Neural cell (in vitro differentiated cells): Measurements from ENCODE around the gene MRE11.

Source experiments
- TAF1 ChIP-seq: IDR thresholded peaks from 2 replicates; pipeline ENCODE4 v1.6.1; 2012; ENCODE audit warnings: low read depth
- TF ChIP-seq, protein P1 (sequence below): fragments of 450-650 bp; IDR thresholded peaks from 2 replicates; pipeline ENCODE4 v1.5.1; 2014; ENCODE audit warnings: antibody characterized with exemption, mild to moderate bottlenecking, moderate library complexity; ENCODE audit not compliant: poor library complexity, severe bottlenecking

DNA sequence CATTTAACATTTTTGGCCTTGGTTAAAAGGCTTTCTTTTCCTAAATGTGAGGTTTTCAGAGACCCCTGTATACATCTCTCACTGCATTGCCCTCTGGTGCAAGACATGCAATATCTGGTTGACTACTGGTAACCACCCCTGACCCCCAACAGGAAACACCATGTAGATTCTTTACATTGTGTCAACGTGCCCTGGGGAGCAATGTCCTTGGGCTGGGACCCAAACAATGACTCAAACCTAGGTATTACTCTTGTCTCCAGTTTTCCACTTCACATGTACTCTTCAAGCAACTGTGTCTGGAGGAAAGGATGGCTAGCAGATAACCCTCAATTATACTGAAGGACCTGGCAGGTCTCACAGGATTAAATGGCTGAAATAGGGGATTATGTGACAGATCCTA lies 91.3 kb downstream of the MRE11 start:
- TF ChIP-seq, protein P1, sequence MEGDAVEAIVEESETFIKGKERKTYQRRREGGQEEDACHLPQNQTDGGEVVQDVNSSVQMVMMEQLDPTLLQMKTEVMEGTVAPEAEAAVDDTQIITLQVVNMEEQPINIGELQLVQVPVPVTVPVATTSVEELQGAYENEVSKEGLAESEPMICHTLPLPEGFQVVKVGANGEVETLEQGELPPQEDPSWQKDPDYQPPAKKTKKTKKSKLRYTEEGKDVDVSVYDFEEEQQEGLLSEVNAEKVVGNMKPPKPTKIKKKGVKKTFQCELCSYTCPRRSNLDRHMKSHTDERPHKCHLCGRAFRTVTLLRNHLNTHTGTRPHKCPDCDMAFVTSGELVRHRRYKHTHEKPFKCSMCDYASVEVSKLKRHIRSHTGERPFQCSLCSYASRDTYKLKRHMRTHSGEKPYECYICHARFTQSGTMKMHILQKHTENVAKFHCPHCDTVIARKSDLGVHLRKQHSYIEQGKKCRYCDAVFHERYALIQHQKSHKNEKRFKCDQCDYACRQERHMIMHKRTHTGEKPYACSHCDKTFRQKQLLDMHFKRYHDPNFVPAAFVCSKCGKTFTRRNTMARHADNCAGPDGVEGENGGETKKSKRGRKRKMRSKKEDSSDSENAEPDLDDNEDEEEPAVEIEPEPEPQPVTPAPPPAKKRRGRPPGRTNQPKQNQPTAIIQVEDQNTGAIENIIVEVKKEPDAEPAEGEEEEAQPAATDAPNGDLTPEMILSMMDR: no peak
- no peak for TF ChIP-seq TAF1
